Measurements from ENCODE around the gene CUL9.

CUL9 gene

GRCh38 chr6:43219119-43219518 lies 37.1 kb downstream of the CUL9 start:
- no peak for DNase-seq (ENCODE audit: low read depth)
- TF ChIP-seq CTCF (IDR thresholded peaks at IDR 0.05; ENCODE audit: insufficient read depth, low read depth, low read length, missing control alignments): no peak
- no peak overlapping the region for H3K4me3 ChIP-seq (ENCODE audit: low read depth, low read length)

GRCh38 chr6:43219814-43220213 lies 37.8 kb downstream of the CUL9 start:
- no peak for TF ChIP-seq CTCF (IDR thresholded peaks at IDR 0.05; ENCODE audit: insufficient read depth, low read depth, low read length, missing control alignments)
- DNase-seq (ENCODE audit: low read depth): no peak
- H3K4me3 ChIP-seq (ENCODE audit: low read depth, low read length): no peak overlapping the region

GRCh38 chr6:43220439-43220951 lies 38.5 kb downstream of the CUL9 start:
- no peak for DNase-seq (ENCODE audit: low read depth)
- no peak overlapping the region for H3K4me3 ChIP-seq (ENCODE audit: low read depth, low read length)
- no peak for TF ChIP-seq CTCF (IDR thresholded peaks at IDR 0.05; ENCODE audit: insufficient read depth, low read depth, low read length, missing control alignments)

GRCh38 chr6:43221046-43221972 lies 39.3 kb downstream of the CUL9 start:
- DNase-seq (ENCODE audit: low read depth): no peak
- TF ChIP-seq CTCF (IDR thresholded peaks at IDR 0.05; ENCODE audit: insufficient read depth, low read depth, low read length, missing control alignments): no peak
- H3K4me3 ChIP-seq (ENCODE audit: low read depth, low read length): no peak overlapping the region

GRCh38 chr6:43222418-43223059 lies 40.5 kb downstream of the CUL9 start:
- no peak for DNase-seq (ENCODE audit: low read depth)
- no peak overlapping the region for H3K4me3 ChIP-seq (ENCODE audit: low read depth, low read length)
- TF ChIP-seq CTCF (IDR thresholded peaks at IDR 0.05; ENCODE audit: insufficient read depth, low read depth, low read length, missing control alignments): no peak

GRCh38 chr6:43223175-43223574 lies 41.2 kb downstream of the CUL9 start:
- no peak overlapping the region for H3K4me3 ChIP-seq (ENCODE audit: low read depth, low read length)
- no peak for DNase-seq (ENCODE audit: low read depth)
- no peak for TF ChIP-seq CTCF (IDR thresholded peaks at IDR 0.05; ENCODE audit: insufficient read depth, low read depth, low read length, missing control alignments)

All from GM12865 (cell line).